Activated CD8-positive, alpha-beta memory T cell treated with anti-CD3 and anti-CD28 coated beads, Interleukin-2, amount 50 U/mL, for 24 hours (primary cell): ENCODE results near the gene MID1.

Experiments
- DNase-seq: peaks from one replicate; pipeline ENCODE4 v3.0.0-alpha.2; 2020; ENCODE audit errors: extremely low read depth

The MID1 gene

GRCh38 chrX:10492250-10492649 lies 128.1 kb downstream of the MID1 start:
- no peak for DNase-seq

GRCh38 chrX:10486373-10486772 lies 134.0 kb downstream of the MID1 start:
- no peak for DNase-seq

- DNase-seq = no peak
Measured at GRCh38 chrX:10485326-10485725, 135.1 kb downstream of the MID1 start.

- no peak for DNase-seq
Measured at GRCh38 chrX:10484683-10485247, 135.6 kb downstream of the MID1 start.

GRCh38 chrX:10483191-10483831 lies 137.1 kb downstream of the MID1 start:
- no peak for DNase-seq

GRCh38 chrX:10482708-10483107 lies 137.7 kb downstream of the MID1 start:
- DNase-seq = no peak

GRCh38 chrX:10482261-10482660 lies 138.1 kb downstream of the MID1 start:
- no peak for DNase-seq

GRCh38 chrX:10480861-10481260 lies 139.5 kb downstream of the MID1 start:
- no peak for DNase-seq

GRCh38 chrX:10479508-10479907 lies 140.9 kb downstream of the MID1 start:
- DNase-seq = no peak

GRCh38 chrX:10477525-10477924 lies 142.9 kb downstream of the MID1 start:
- no peak for DNase-seq

GRCh38 chrX:10474913-10475568 lies 145.3 kb downstream of the MID1 start:
- no peak for DNase-seq

- no peak for DNase-seq
Measured at GRCh38 chrX:10474510-10474909, 145.9 kb downstream of the MID1 start.

- no peak for DNase-seq
Measured at GRCh38 chrX:10471418-10471817, 149.0 kb downstream of the MID1 start.

GRCh38 chrX:10470009-10470408 lies 150.4 kb downstream of the MID1 start:
- no peak for DNase-seq

- DNase-seq = no peak
Measured at GRCh38 chrX:10467793-10468192, 152.6 kb downstream of the MID1 start.

- no peak for DNase-seq
Measured at GRCh38 chrX:10465254-10465653, 155.1 kb downstream of the MID1 start.

GRCh38 chrX:10457092-10457491 lies 163.3 kb downstream of the MID1 start:
- no peak for DNase-seq

GRCh38 chrX:10453945-10454344 lies 166.4 kb downstream of the MID1 start:
- no peak for DNase-seq

- no peak for DNase-seq
Measured at GRCh38 chrX:10450959-10451355, 169.4 kb downstream of the MID1 start.

- no peak for DNase-seq
Measured at GRCh38 chrX:10450229-10450958, 170.0 kb downstream of the MID1 start.

GRCh38 chrX:10447564-10448214 lies 172.7 kb downstream of the MID1 start:
- no peak for DNase-seq

GRCh38 chrX:10444204-10444603 lies 176.2 kb downstream of the MID1 start:
- DNase-seq = no peak
